Smooth muscle cell (in vitro differentiated cells): ENCODE measurements around the gene CEACAM4. TPM values are rescaled to one million over a fixed set of nuclear protein-coding genes. Genes with fewer than 3 reads are reported as not detected.

Experiments
- DNase-seq: peaks from one replicate; lab custom pipeline; 2025; ENCODE audit not compliant: unreplicated experiment; lab: John Stamatoyannopoulos, UW
- H2AFZ ChIP-seq: fragments of 200-600 bp; sonication (generic); 2 replicates; pipeline ENCODE4 v1.6.0; 2016; ENCODE audit warnings: antibody characterized with exemption, low read depth, mild to moderate bottlenecking
- H3F3A ChIP-seq: fragments of 200-600 bp; sonication (generic); 2 replicates; pipeline ENCODE4 v1.6.0; 2017; ENCODE audit warnings: antibody characterized with exemption, low read depth
- H3K27ac ChIP-seq: fragments of 200-600 bp; sonication (generic); 2 replicates; pipeline ENCODE4 v1.5.1; 2016; ENCODE audit warnings: low read depth, mild to moderate bottlenecking
- H3K27me3 ChIP-seq: fragments of 200-600 bp; sonication (generic); 2 replicates; pipeline ENCODE4 v1.6.1; 2016; ENCODE audit warnings: low read depth, mild to moderate bottlenecking
- H3K36me3 ChIP-seq: fragments of 200-600 bp; sonication (generic); 2 replicates; pipeline ENCODE4 v1.5.1; 2016; ENCODE audit warnings: low read depth
- H3K4me1 ChIP-seq: fragments of 200-600 bp; sonication (generic); 2 replicates; pipeline ENCODE4 v1.5.1; 2016; ENCODE audit warnings: low read depth
- H3K4me2 ChIP-seq: fragments of 200-600 bp; sonication (generic); 2 replicates; pipeline ENCODE4 v1.6.0; 2016; ENCODE audit warnings: mild to moderate bottlenecking
- H3K4me3 ChIP-seq: fragments of 200-600 bp; sonication (generic); 2 replicates; pipeline ENCODE4 v1.5.1; 2016; ENCODE audit warnings: mild to moderate bottlenecking
- H3K79me2 ChIP-seq: fragments of 200-600 bp; sonication (generic); 2 replicates; pipeline ENCODE4 v1.6.0; 2016; ENCODE audit warnings: low read depth, mild to moderate bottlenecking
- H3K9ac ChIP-seq: fragments of 200-600 bp; sonication (generic); 2 replicates; pipeline ENCODE4 v1.6.0; 2016; ENCODE audit warnings: low read depth
- H3K9me3 ChIP-seq: fragments of 200-600 bp; sonication (generic); replicated peaks from 2 replicates; pipeline ENCODE4 v1.5.1; 2016; ENCODE audit warnings: low read depth
- H4K20me1 ChIP-seq: fragments of 200-600 bp; sonication (generic); 2 replicates; pipeline ENCODE4 v1.6.0; 2016; ENCODE audit warnings: low read depth
- WGBS: methylation state at CpG from one replicate; pipeline ENCODE4 v1.1.7; 2016; ENCODE audit warnings: low lambda C conversion rate; 5-methylcytosine and 5-hydroxymethylcytosine counted together
- polyA plus RNA-seq: library from polyadenylated mRNA; unstranded; fragments of >200 nt; fragmentation: Nextera tagmentation; extraction: Ambion mirVana; gene quantifications from 2 replicates; pipeline ENCODE4 v1.2.1, GENCODE V29; 2016
- total RNA-seq: library from RNA; depleted of rRNA; stranded (reverse); fragments of >200 nt; gene quantifications from 2 replicates; pipeline ENCODE4 v1.2.3, GENCODE V29; 2014
- TF ChIP-seq, protein P1 (sequence below): fragments of 200-600 bp; sonication (generic); IDR thresholded peaks from 2 replicates; pipeline ENCODE4 v1.5.1; 2017; ENCODE audit warnings: borderline replicate concordance, mild to moderate bottlenecking, antibody characterized with exemption; ENCODE audit not compliant: insufficient read depth, poor library complexity, severe bottlenecking

CEACAM4 gene
- total and polyA plus RNA-seq, 2 experiments from 2014 or later = not detected

DNA sequence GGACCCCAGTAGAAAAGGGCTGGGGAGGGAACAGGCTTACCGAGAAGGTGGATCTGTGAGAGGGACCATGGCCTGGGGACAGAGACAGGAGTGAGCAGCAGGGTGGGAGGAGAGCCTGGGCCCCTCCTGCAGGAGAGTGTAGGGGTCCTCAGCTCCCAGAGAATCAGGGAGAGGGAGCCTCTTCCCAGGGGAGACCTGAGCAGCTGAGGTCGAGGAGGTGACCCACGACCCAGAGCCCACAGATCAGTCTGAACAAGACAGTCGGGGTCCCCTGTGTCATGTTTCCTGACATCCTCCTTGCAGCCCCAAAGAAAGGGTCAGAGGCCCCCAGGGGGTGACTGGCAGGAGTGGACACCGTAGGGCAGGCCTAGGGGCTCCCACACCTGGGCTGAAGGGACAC lies 6.7 kb downstream of the CEACAM4 start:
- no peak overlapping the region for H3K4me3 ChIP-seq
- no peak for DNase-seq
- WGBS = 64% methylated on average over 5 of the region's 5 CpGs
- no peaks in the 10 kb centered on the region for H3K27me3 ChIP-seq
- H3K9ac ChIP-seq = no peak overlapping the region
- no peaks in the 10 kb centered on the region for H3K4me1 ChIP-seq
- no peak overlapping the region for H2AFZ ChIP-seq
- H3K27ac ChIP-seq = no peak overlapping the region
- no peak overlapping the region for H3K4me2 ChIP-seq
- no peaks in the 10 kb centered on the region for H3K36me3 ChIP-seq
- TF ChIP-seq, protein P1, sequence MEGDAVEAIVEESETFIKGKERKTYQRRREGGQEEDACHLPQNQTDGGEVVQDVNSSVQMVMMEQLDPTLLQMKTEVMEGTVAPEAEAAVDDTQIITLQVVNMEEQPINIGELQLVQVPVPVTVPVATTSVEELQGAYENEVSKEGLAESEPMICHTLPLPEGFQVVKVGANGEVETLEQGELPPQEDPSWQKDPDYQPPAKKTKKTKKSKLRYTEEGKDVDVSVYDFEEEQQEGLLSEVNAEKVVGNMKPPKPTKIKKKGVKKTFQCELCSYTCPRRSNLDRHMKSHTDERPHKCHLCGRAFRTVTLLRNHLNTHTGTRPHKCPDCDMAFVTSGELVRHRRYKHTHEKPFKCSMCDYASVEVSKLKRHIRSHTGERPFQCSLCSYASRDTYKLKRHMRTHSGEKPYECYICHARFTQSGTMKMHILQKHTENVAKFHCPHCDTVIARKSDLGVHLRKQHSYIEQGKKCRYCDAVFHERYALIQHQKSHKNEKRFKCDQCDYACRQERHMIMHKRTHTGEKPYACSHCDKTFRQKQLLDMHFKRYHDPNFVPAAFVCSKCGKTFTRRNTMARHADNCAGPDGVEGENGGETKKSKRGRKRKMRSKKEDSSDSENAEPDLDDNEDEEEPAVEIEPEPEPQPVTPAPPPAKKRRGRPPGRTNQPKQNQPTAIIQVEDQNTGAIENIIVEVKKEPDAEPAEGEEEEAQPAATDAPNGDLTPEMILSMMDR = no peak
- H4K20me1 ChIP-seq = no peaks in the 10 kb centered on the region
- H3K79me2 ChIP-seq = no peaks in the 10 kb centered on the region
- no peaks in the 10 kb centered on the region for H3F3A ChIP-seq
- no peaks in the 10 kb centered on the region for H3K9me3 ChIP-seq

DNA sequence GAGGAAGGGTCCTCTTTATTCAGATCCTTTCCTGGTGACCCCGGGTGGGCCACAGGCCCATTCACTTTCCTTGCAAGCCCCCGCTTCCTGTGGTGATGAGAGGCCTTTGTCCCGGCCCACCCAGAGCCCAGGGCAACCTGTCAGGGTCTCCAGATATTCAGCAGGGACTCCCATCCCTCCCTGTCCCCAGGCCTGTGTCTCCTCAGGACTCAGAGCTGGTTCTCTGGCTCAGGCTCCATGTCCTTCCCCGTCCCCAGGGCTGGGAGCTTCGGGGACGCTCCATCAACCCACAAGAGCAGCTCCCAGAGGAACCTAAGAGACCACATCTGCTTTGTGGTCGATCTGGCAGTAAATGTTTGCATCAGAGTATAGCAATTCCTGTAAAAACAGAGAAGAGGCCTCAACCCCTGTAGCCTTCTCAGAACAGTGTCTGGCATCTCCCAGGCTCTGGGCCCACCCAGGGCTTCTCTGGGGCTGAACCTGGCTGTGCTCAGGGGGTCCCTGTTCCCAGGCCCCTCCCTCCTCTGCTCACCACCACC lies 7.8 kb downstream of the CEACAM4 start:
- H3K4me3 ChIP-seq = no peak overlapping the region
- H3K79me2 ChIP-seq = no peaks in the 10 kb centered on the region
- H3F3A ChIP-seq = no peaks in the 10 kb centered on the region
- 52% methylated on average over 7 of the region's 7 CpGs for WGBS
- no peaks in the 10 kb centered on the region for H3K9me3 ChIP-seq
- TF ChIP-seq, protein P1 = no peak
- H3K27ac ChIP-seq = no peak overlapping the region
- H3K4me1 ChIP-seq = no peaks in the 10 kb centered on the region
- no peaks in the 10 kb centered on the region for H3K36me3 ChIP-seq
- H3K4me2 ChIP-seq = no peak overlapping the region
- no peaks in the 10 kb centered on the region for H4K20me1 ChIP-seq
- H3K9ac ChIP-seq = no peak overlapping the region
- H3K27me3 ChIP-seq = no peaks in the 10 kb centered on the region
- no peak for DNase-seq
- H2AFZ ChIP-seq = no peak overlapping the region

DNA sequence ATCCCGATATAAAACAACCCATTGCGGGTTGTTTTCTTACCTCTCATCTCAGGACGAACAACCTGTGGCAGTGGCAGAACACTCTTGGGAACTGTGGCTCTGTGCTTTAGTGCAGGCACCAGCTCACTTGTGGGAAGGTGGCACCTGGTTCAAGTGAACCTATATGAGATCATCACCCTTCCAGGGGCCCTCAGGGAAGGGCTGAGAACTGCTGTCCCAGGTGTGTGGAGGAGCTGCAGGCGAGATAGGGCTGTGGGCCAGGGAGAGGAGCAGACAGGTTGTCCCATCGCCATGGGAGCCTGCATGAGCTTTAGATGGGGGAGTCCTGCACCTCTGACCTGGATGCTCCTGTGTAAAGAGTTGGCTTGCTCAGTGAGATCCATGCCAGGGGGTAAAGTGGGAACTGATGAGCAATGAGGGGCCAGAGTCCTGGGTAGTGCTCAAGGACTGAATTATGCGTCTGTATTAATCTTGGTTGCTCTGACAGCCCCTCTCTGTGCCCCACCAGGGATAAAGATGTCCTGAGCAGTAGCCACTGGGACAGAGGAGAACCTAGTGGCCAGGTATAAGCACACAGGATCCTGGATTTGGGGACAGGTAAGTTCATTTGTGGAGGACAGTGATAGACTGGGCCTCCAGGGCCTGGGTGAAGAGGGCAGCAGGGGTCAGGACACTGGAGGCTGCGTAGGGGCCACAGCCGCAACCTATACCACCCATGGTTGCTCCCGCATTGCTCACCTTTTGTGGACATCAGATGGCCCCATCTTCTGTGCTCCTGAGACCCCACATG lies 8.7 kb downstream of the CEACAM4 start:
- Histone ChIP-seq H3K9me3 (no peaks in the 10 kb centered on the region), H3K27ac (no peak overlapping the region), H2AFZ (no peak overlapping the region), H3K9ac (no peak overlapping the region), H3K79me2 (no peaks in the 10 kb centered on the region), H3K4me1 (no peaks in the 10 kb centered on the region), H4K20me1 (no peaks in the 10 kb centered on the region), H3K4me3 (no peak overlapping the region), H3K27me3 (no peaks in the 10 kb centered on the region), H3K36me3 (no peaks in the 10 kb centered on the region), H3F3A (no peaks in the 10 kb centered on the region), H3K4me2 (no peak overlapping the region)
- TF ChIP-seq, protein P1 = no peak
- DNase-seq = no peak
- WGBS = 47% methylated on average over 9 of the region's 9 CpGs
